Transverse colon (tissue), 4 donors: ENCODE results near the gene ZC2HC1C.

ENCODE experiments used
- EP300 ChIP-seq: sonication (generic); formaldehyde crosslinking; IDR thresholded peaks from one replicate; pipeline ENCODE4 v1.6.1; 2017; ENCODE audit warnings: antibody characterized with exemption, low read depth
- POLR2AphosphoS5 ChIP-seq, 3 donors: sonication (generic); formaldehyde crosslinking; IDR thresholded peaks; one replicate each; pipeline ENCODE4 v1.6.1; 2016; ENCODE audit warnings: antibody characterized with exemption in 3 of 3
- TF ChIP-seq, protein P1 (sequence below), 5 experiments: fragments of 200-600 bp in 3 of 5; fragments of 450-650 bp in 2 of 5; sonication (generic) in 3 of 5; IDR thresholded peaks; 1 replicate in 2 of 5; 2 replicates in 3 of 5; pipeline ENCODE4 v1.5.1; 2016 to 2017; ENCODE audit warnings: antibody characterized with exemption in 5 of 5, inconsistent platforms in 3 of 5, mild to moderate bottlenecking in 2 of 5, moderate library complexity in 1 of 5

DNA sequence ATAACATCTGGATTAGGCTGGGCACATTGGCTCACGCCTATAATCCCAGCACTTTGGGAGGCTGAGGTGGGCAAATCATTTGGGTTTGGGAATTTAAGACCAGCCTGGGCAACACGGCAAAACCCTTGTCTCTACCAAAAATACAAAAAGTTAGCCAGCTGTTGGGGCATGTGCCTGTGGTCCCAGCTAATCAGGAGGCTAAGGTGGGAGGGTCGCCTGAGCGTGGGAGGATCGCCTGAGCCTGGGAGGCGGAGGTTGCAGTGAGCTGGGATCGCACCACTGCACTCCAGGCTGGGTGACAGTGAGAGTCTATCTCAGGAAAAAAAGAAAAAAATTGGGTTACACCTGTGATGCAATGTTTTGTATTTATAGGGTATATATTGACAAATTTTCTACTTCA lies 52.1 kb downstream of the ZC2HC1C start:
- no peak for TF ChIP-seq EP300
- TF ChIP-seq, protein P1, sequence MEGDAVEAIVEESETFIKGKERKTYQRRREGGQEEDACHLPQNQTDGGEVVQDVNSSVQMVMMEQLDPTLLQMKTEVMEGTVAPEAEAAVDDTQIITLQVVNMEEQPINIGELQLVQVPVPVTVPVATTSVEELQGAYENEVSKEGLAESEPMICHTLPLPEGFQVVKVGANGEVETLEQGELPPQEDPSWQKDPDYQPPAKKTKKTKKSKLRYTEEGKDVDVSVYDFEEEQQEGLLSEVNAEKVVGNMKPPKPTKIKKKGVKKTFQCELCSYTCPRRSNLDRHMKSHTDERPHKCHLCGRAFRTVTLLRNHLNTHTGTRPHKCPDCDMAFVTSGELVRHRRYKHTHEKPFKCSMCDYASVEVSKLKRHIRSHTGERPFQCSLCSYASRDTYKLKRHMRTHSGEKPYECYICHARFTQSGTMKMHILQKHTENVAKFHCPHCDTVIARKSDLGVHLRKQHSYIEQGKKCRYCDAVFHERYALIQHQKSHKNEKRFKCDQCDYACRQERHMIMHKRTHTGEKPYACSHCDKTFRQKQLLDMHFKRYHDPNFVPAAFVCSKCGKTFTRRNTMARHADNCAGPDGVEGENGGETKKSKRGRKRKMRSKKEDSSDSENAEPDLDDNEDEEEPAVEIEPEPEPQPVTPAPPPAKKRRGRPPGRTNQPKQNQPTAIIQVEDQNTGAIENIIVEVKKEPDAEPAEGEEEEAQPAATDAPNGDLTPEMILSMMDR (IDR thresholded peaks at IDR 0.05) = no peak
- TF ChIP-seq POLR2AphosphoS5 (IDR thresholded peaks at IDR 0.05) = no peak
